ENCODE measurements around the gene HEPACAM2.

- TF ChIP-seq CTCF (IDR thresholded peaks at IDR 0.05; ENCODE audit: extremely low read depth in 1 of 2, insufficient read depth in 1 of 2, low read depth in 1 of 2, low read length in 2 of 2), result no peak
- no peak for TF ChIP-seq POLR2A (IDR thresholded peaks at IDR 0.05; ENCODE audit: low read depth, low read length)
- TF ChIP-seq MAX (IDR thresholded peaks at IDR 0.05; ENCODE audit: insufficient read depth, insufficient read length), result no peak
- TF ChIP-seq EZH2 (IDR thresholded peaks at IDR 0.05; ENCODE audit: borderline replicate concordance, low read depth, low read length, severe bottlenecking), result no peak
- TF ChIP-seq JUN (IDR thresholded peaks at IDR 0.05; ENCODE audit: borderline replicate concordance, insufficient read depth, insufficient read length, low read depth), result no peak
- TF ChIP-seq POLR2AphosphoS5 (IDR thresholded peaks at IDR 0.05; ENCODE audit: insufficient read depth, low read depth, low read length), result no peak
Measured at GRCh38 chr7:93159490-93159889, 66.8 kb downstream of the HEPACAM2 start.

All from endothelial cell of umbilical vein (primary cell).